ENCODE data around the gene RNF217.

Gene RNF217

GRCh38 chr6:125110056-125110455, 147.8 kb downstream of the RNF217 start:
- Histone ChIP-seq H3K9me3 (ENCODE audit: insufficient read depth, low read depth, low read length) (peaks cover 8% of the 10 kb centered on the region; the same call in 1 of the 2 replicates), H3K27me3 (ENCODE audit: insufficient read depth, low read length, poor library complexity, severe bottlenecking) (no peaks in the 10 kb centered on the region), H3K4me1 (ENCODE audit: insufficient read depth, low read length, poor library complexity, severe bottlenecking) (no peaks in the 10 kb centered on the region), H3K4me2 (ENCODE audit: low read depth, low read length, poor library complexity, severe bottlenecking) (no peak overlapping the region), H3K9me2 (replicated peaks; ENCODE audit: low read depth, low read length) (no peaks in the 10 kb centered on the region), H3K79me2 (ENCODE audit: insufficient read depth, low read length) (no peaks in the 10 kb centered on the region), H3K9ac (ENCODE audit: low read depth, low read length, poor library complexity, severe bottlenecking) (no peak overlapping the region), H3K4me3 (ENCODE audit: low read length, poor library complexity, severe bottlenecking) (no peak overlapping the region), H4K20me1 (ENCODE audit: insufficient read depth, low read length, poor library complexity, severe bottlenecking) (no peaks in the 10 kb centered on the region), H2AFZ (ENCODE audit: low read length) (no peak overlapping the region), H3F3A (ENCODE audit: low read depth) (no peaks in the 10 kb centered on the region), H3K36me3 (ENCODE audit: insufficient read depth, low read length) (no peaks in the 10 kb centered on the region)
- TF ChIP-seq EZH2phosphoT487 (IDR thresholded peaks at IDR 0.05; ENCODE audit: borderline replicate concordance), result no peak
- TF ChIP-seq CTCF (conservative IDR thresholded peaks at IDR 0.05; ENCODE audit: low read length), result no peak

DNA sequence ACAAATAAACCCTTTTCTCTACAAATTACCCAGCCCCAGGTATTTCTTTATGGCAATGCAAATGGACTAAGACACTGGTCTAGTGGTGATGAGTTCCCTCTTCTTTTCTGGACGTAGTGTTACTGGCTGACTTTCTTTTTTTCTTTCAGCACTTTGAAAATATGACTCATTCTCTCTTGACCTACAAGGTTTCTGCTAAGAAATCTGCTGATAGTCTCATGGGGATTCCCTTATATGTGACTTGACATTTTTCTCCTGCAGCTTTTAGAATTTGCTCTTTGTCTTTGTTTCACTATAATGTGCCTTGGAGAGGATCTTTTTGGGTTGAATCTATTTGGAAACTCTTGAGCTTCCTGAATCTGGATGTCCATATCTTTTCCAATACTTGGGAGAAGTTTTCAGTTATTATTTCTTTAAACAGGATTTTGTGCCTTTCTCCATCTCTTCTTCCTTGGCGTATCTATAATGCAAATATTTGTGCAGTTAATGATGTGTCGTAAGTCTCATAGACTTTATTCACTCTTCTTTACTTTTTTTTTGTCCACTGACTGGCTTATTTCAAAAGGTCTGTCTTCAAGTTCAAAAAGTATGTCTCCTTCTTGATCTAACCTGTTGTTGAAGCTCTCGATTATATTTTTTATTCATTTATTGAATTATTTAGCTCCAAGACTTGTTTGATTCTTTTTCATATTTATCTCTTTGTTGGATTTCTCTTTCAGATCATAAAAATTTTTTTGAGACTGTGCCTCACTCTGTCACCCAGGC, 149.2 kb downstream of the RNF217 start:
- Histone ChIP-seq H4K20me1 (ENCODE audit: insufficient read depth, low read length, poor library complexity, severe bottlenecking) (no peaks in the 10 kb centered on the region), H3K4me2 (ENCODE audit: low read depth, low read length, poor library complexity, severe bottlenecking) (no peak overlapping the region), H3F3A (ENCODE audit: low read depth) (no peaks in the 10 kb centered on the region), H3K4me1 (ENCODE audit: insufficient read depth, low read length, poor library complexity, severe bottlenecking) (no peaks in the 10 kb centered on the region), H3K27me3 (ENCODE audit: insufficient read depth, low read length, poor library complexity, severe bottlenecking) (no peaks in the 10 kb centered on the region), H3K9me2 (replicated peaks; ENCODE audit: low read depth, low read length) (no peaks in the 10 kb centered on the region), H2AFZ (ENCODE audit: low read length) (no peak overlapping the region), H3K79me2 (ENCODE audit: insufficient read depth, low read length) (no peaks in the 10 kb centered on the region), H3K4me3 (ENCODE audit: low read length, poor library complexity, severe bottlenecking) (no peak overlapping the region), H3K9me3 (ENCODE audit: insufficient read depth, low read depth, low read length) (peaks cover 8% of the 10 kb centered on the region; the same call in 1 of the 2 replicates), H3K9ac (ENCODE audit: low read depth, low read length, poor library complexity, severe bottlenecking) (no peak overlapping the region), H3K36me3 (ENCODE audit: insufficient read depth, low read length) (no peaks in the 10 kb centered on the region)
- TF ChIP-seq CTCF (conservative IDR thresholded peaks at IDR 0.05; ENCODE audit: low read length) (no peak), EZH2phosphoT487 (IDR thresholded peaks at IDR 0.05; ENCODE audit: borderline replicate concordance) (no peak)

- H3K9me3 ChIP-seq (ENCODE audit: insufficient read depth, low read depth, low read length), result peaks cover 8% of the 10 kb centered on the region; the same call in 1 of the 2 replicates
- no peak overlapping the region for H3K4me3 ChIP-seq (ENCODE audit: low read length, poor library complexity, severe bottlenecking)
- H3K4me1 ChIP-seq (ENCODE audit: insufficient read depth, low read length, poor library complexity, severe bottlenecking), result no peaks in the 10 kb centered on the region
- H3K9ac ChIP-seq (ENCODE audit: low read depth, low read length, poor library complexity, severe bottlenecking), result no peak overlapping the region
- no peaks in the 10 kb centered on the region for H3K27me3 ChIP-seq (ENCODE audit: insufficient read depth, low read length, poor library complexity, severe bottlenecking)
- H2AFZ ChIP-seq (ENCODE audit: low read length), result no peak overlapping the region
- no peaks in the 10 kb centered on the region for H3K36me3 ChIP-seq (ENCODE audit: insufficient read depth, low read length)
- H3F3A ChIP-seq (ENCODE audit: low read depth), result no peaks in the 10 kb centered on the region
- H3K79me2 ChIP-seq (ENCODE audit: insufficient read depth, low read length), result no peaks in the 10 kb centered on the region
- H4K20me1 ChIP-seq (ENCODE audit: insufficient read depth, low read length, poor library complexity, severe bottlenecking), result no peaks in the 10 kb centered on the region
- H3K9me2 ChIP-seq (replicated peaks; ENCODE audit: low read depth, low read length), result no peaks in the 10 kb centered on the region
- no peak overlapping the region for H3K4me2 ChIP-seq (ENCODE audit: low read depth, low read length, poor library complexity, severe bottlenecking)
- TF ChIP-seq CTCF (conservative IDR thresholded peaks at IDR 0.05; ENCODE audit: low read length), result no peak
Measured at GRCh38 chr6:125112934-125113333, 150.7 kb downstream of the RNF217 start.

Data from Loucy (cell line).